Measurements from ENCODE around the gene EPC1. TPM values are rescaled to one million over a fixed set of nuclear protein-coding genes. Genes with fewer than 3 reads are reported as not detected.

EPC1 gene
- total RNA-seq, 1 experiment from 2014 or later, result 36.6 TPM

DNA sequence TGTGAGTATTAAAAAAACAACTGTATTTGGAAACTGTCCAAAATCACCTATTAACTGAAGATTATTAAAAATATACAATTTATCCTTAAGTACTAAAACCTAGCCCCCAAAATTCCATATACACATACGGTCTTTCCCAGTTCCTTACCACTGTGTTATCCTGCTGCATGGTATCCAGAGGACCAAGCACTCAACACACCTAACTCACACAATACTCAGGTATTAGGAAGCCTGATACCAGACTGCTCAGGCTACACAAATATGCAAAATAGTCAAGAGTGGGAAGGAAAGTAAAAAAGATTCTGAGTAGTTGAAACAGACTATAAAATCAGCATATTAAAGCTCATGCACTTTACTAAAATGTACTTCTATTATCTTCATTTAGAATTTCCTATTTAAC, 67.2 kb downstream of the EPC1 start:
- ChIA-PET POLR2A (no interaction called here), CTCF (interaction anchor here (0.7 kb wide), 1 partner anchor 54 kb away, joined by 3 read pairs; no protein-coding TSS in a partner anchor)
- Mint-ChIP-seq H3K27ac (ENCODE audit: unreplicated experiment) (no peak overlapping the region), H3K4me1 (ENCODE audit: low read depth, unreplicated experiment) (no peaks in the 10 kb centered on the region), H3K27me3 (ENCODE audit: insufficient read depth, unreplicated experiment) (no peaks in the 10 kb centered on the region), H3K9me3 (ENCODE audit: unreplicated experiment) (no peaks in the 10 kb centered on the region), H3K36me3 (ENCODE audit: insufficient read depth, unreplicated experiment) (peaks cover 68% of the 10 kb centered on the region), H3K4me3 (ENCODE audit: unreplicated experiment) (no peak overlapping the region)
- Histone ChIP-seq H3K9me3 (no peaks in the 10 kb centered on the region), H3K27me3 (replicated peaks; ENCODE audit: control insufficient read depth, insufficient read depth, low read length) (no peaks in the 10 kb centered on the region), H3K36me3 (ENCODE audit: control insufficient read depth, insufficient read depth, low read length) (peaks cover 2% of the 10 kb centered on the region; the same call in 1 of the 2 replicates), H3K4me1 (no peaks in the 10 kb centered on the region), H3K4me3 (ENCODE audit: low read depth, low read length) (no peak overlapping the region)
- intact Hi-C loops (cut with micrococcal nuclease; ENCODE audit: unreplicated experiment), result no loop called here
- no TSS peak for BruUV-seq (replicated peaks)
- DNase-seq, result no peak
- TF ChIP-seq, protein P1, sequence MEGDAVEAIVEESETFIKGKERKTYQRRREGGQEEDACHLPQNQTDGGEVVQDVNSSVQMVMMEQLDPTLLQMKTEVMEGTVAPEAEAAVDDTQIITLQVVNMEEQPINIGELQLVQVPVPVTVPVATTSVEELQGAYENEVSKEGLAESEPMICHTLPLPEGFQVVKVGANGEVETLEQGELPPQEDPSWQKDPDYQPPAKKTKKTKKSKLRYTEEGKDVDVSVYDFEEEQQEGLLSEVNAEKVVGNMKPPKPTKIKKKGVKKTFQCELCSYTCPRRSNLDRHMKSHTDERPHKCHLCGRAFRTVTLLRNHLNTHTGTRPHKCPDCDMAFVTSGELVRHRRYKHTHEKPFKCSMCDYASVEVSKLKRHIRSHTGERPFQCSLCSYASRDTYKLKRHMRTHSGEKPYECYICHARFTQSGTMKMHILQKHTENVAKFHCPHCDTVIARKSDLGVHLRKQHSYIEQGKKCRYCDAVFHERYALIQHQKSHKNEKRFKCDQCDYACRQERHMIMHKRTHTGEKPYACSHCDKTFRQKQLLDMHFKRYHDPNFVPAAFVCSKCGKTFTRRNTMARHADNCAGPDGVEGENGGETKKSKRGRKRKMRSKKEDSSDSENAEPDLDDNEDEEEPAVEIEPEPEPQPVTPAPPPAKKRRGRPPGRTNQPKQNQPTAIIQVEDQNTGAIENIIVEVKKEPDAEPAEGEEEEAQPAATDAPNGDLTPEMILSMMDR (IDR thresholded peaks at IDR 0.05; ENCODE audit: insufficient read depth in 1 of 2, low read depth in 1 of 2, low read length in 1 of 2, severe bottlenecking in 1 of 2, unreplicated experiment in 1 of 2), result no peak

DNA sequence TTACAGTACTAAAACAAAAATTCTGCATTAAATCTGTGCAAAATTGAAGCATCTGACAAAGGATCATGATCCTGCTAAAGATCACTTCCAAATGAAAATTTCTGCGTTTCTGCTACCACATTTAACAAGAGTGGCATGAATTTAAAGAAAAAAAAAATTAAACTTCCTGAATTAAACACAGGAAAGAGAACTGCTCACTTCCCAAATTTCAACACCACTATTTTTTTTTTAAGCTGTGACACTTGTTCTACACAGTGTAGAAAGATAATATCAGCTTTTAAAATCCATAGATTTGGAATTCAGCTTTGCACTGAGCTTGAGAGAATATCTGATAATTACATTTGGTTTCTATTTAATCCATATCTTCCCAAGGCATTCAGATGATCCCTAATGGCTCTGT, 73.6 kb downstream of the EPC1 start:
- H3K36me3 ChIP-seq (ENCODE audit: control insufficient read depth, insufficient read depth, low read length), result peaks cover 4% of the 10 kb centered on the region

DNA sequence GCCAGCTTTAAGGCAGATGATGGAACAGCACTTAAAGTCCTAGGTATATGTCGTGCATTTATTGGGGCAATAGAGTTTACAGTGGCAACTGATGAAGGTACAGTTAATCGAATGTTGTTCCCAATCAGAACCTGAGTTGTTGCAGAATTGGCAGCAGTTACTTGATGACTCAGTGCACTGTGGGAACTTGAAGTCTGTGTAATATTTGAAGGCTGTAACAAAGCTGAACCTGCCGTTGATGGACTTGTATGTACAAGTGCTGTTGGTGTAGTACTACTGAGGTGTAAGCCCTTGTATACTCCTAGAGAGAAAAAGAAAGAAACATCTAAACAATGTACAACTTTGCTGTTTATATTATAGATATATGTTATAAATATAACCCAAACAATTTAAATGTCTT, 75.3 kb downstream of the EPC1 start:
- ChIA-PET POLR2A (no interaction called here), CTCF (no interaction called here)
- Mint-ChIP-seq H3K27me3 (ENCODE audit: insufficient read depth, unreplicated experiment) (no peaks in the 10 kb centered on the region), H3K36me3 (ENCODE audit: insufficient read depth, unreplicated experiment) (peaks cover 83% of the 10 kb centered on the region), H3K27ac (ENCODE audit: unreplicated experiment) (no peak overlapping the region), H3K4me1 (ENCODE audit: low read depth, unreplicated experiment) (no peaks in the 10 kb centered on the region), H3K4me3 (ENCODE audit: unreplicated experiment) (no peak overlapping the region), H3K9me3 (ENCODE audit: unreplicated experiment) (no peaks in the 10 kb centered on the region)
- TF ChIP-seq, protein P1 (IDR thresholded peaks at IDR 0.05; ENCODE audit: insufficient read depth in 1 of 2, low read depth in 1 of 2, low read length in 1 of 2, severe bottlenecking in 1 of 2, unreplicated experiment in 1 of 2), result no peak
- Histone ChIP-seq H3K27me3 (replicated peaks; ENCODE audit: control insufficient read depth, insufficient read depth, low read length) (no peaks in the 10 kb centered on the region), H3K4me3 (ENCODE audit: low read depth, low read length) (no peak overlapping the region), H3K9me3 (no peaks in the 10 kb centered on the region), H3K4me1 (no peaks in the 10 kb centered on the region), H3K36me3 (ENCODE audit: control insufficient read depth, insufficient read depth, low read length) (peaks cover 4% of the 10 kb centered on the region)
- no peak for DNase-seq
- BruUV-seq (replicated peaks), result no TSS peak
- intact Hi-C loops (cut with micrococcal nuclease; ENCODE audit: unreplicated experiment), result no loop called here

More for the DNA sequence above, 73.6 kb downstream of the EPC1 start:
- BruUV-seq (replicated peaks), result no TSS peak
- Mint-ChIP-seq H3K9me3 (ENCODE audit: unreplicated experiment) (no peaks in the 10 kb centered on the region), H3K27ac (ENCODE audit: unreplicated experiment) (no peak overlapping the region), H3K27me3 (ENCODE audit: insufficient read depth, unreplicated experiment) (no peaks in the 10 kb centered on the region), H3K4me3 (ENCODE audit: unreplicated experiment) (no peak overlapping the region), H3K36me3 (ENCODE audit: insufficient read depth, unreplicated experiment) (peaks cover 78% of the 10 kb centered on the region), H3K4me1 (ENCODE audit: low read depth, unreplicated experiment) (no peaks in the 10 kb centered on the region)
- Histone ChIP-seq H3K9me3 (no peaks in the 10 kb centered on the region), H3K27me3 (replicated peaks; ENCODE audit: control insufficient read depth, insufficient read depth, low read length) (no peaks in the 10 kb centered on the region), H3K4me3 (ENCODE audit: low read depth, low read length) (no peak overlapping the region), H3K4me1 (no peaks in the 10 kb centered on the region)
- ChIA-PET CTCF (interaction anchor here (0.7 kb wide), 1 partner anchor 424 kb away, joined by 3 read pairs; no protein-coding TSS in a partner anchor), POLR2A (no interaction called here)
- TF ChIP-seq, protein P1 (IDR thresholded peaks at IDR 0.05; ENCODE audit: insufficient read depth in 1 of 2, low read depth in 1 of 2, low read length in 1 of 2, severe bottlenecking in 1 of 2, unreplicated experiment in 1 of 2), result no peak
- intact Hi-C loops (cut with micrococcal nuclease; ENCODE audit: unreplicated experiment), result no loop called here
- DNase-seq, result no peak
